Activated T-cell treated with anti-CD3 and anti-CD28 coated beads, Interleukin-2, amount 50 U/mL, for 48 hours (primary cell): ENCODE measurements around the gene HAUS1.
"Not testable (repeated sequence)": the region's sequence is repeated elsewhere in the genome, so short reads cannot be mapped to it uniquely, and the experiment has no call there.

Experiments
- DNase-seq, 2 experiments: peaks; one replicate each; pipeline ENCODE4 v3.0.0-alpha.2; 2020

The HAUS1 gene

GRCh38 chr18:46158499-46158898, 54.3 kb downstream of the HAUS1 start:
- no peak for DNase-seq

GRCh38 chr18:46160050-46160798, 56.0 kb downstream of the HAUS1 start:
- DNase-seq: no peak

GRCh38 chr18:46160840-46161239, 56.7 kb downstream of the HAUS1 start:
- not testable (repeated sequence) for DNase-seq

- DNase-seq: no peak
Measured at GRCh38 chr18:46161703-46162396, 57.7 kb downstream of the HAUS1 start.

- no peak for DNase-seq
Measured at GRCh38 chr18:46163091-46163490, 58.9 kb downstream of the HAUS1 start.

GRCh38 chr18:46163941-46164499, 59.8 kb downstream of the HAUS1 start:
- DNase-seq: no peak

- DNase-seq: not testable (repeated sequence)
Measured at GRCh38 chr18:46164502-46164901, 60.3 kb downstream of the HAUS1 start.

- no peak for DNase-seq
Measured at GRCh38 chr18:46164920-46165319, 60.7 kb downstream of the HAUS1 start.

GRCh38 chr18:46166261-46166970, 62.2 kb downstream of the HAUS1 start:
- no peak for DNase-seq

GRCh38 chr18:46167971-46168370, 63.8 kb downstream of the HAUS1 start:
- peak; percentile 36 to 48 for DNase-seq

- no peak for DNase-seq
Measured at GRCh38 chr18:46169464-46169941, 65.3 kb downstream of the HAUS1 start.

- no peak for DNase-seq
Measured at GRCh38 chr18:46171331-46171730, 67.1 kb downstream of the HAUS1 start.

- peak; percentile 96 to 97 for DNase-seq
Measured at GRCh38 chr18:46173393-46174341, 69.5 kb downstream of the HAUS1 start.

GRCh38 chr18:46174342-46175041, 70.3 kb downstream of the HAUS1 start:
- DNase-seq: peak; percentile 79

- no peak for DNase-seq
Measured at GRCh38 chr18:46176001-46176400, 71.8 kb downstream of the HAUS1 start.
